GM12878 (cell line): Measurements from ENCODE around the gene CFAP65. TPM values are rescaled to one million over a fixed set of nuclear protein-coding genes. Genes with fewer than 3 reads are reported as not detected.

Experiments
- ATAC-seq: fragments of 200-7000 bp; cut with Tn5 transposase; 3 replicates; pipeline ENCODE4 v1.9.1; 2020; ENCODE audit warnings: mild to moderate bottlenecking, moderate library complexity
- BruUV-seq: library from RNA; stranded (reverse); fragments of 400-500 nt; replicated peaks from 2 replicates; lab custom pipeline; 2021; lab: Mats Ljungman, UMichigan
- CTCF ChIA-PET: fragments of 300-600 bp; sonication (Branson Sonifier 250); formaldehyde crosslinking; extraction: SDS; loops from one replicate; lab custom pipeline; 2021; ENCODE audit warnings: inconsistent platforms; lab: Yijun Ruan, JAX
- POLR2A ChIA-PET: fragments of 350-600 bp; formaldehyde crosslinking; extraction: SDS; loops from one replicate; lab custom pipeline; 2021; ENCODE audit warnings: inconsistent platforms; lab: Charles Lee
- RAD21 ChIA-PET: fragments of 300-600 bp; sonication (Branson Sonifier 250); formaldehyde crosslinking; loops from one replicate; lab custom pipeline; 2023; ENCODE audit warnings: antibody characterized with exemption; ENCODE audit not compliant: unreplicated experiment; lab: Charles Lee
- SMC1A ChIA-PET: fragments of 300-600 bp; sonication (Branson Sonifier 250); formaldehyde crosslinking; loops from one replicate; lab custom pipeline; 2023; ENCODE audit not compliant: unreplicated experiment, uncharacterized antibody; lab: Charles Lee
- DNase-seq: peaks from one replicate; pipeline ENCODE4 v3.0.0-alpha.2; 2011; ENCODE audit warnings: low read depth, low spot score
- FAIRE-seq: peaks from 3 replicates; lab custom pipeline; 2011; peaks lifted over from hg19 to GRCh38; lab: Jason Lieb, UNC
- H2AFZ ChIP-seq: 2 replicates; pipeline ENCODE4 v1.6.0; 2011; ENCODE audit warnings: low read depth, low read length, control low read depth; ENCODE audit not compliant: control insufficient read depth
- H3K27ac ChIP-seq: 2 replicates; pipeline ENCODE4 v1.5.1; 2011; ENCODE audit warnings: control low read depth; ENCODE audit not compliant: control insufficient read depth, insufficient read depth
- H3K27me3 ChIP-seq, 2 experiments: replicated peaks in 1 of 2; 2 replicates each; pipeline versions ENCODE4 v1.6.0 to v1.6.1; 2011; ENCODE audit warnings: low read length in 1 of 2; ENCODE audit not compliant: control insufficient read depth in 2 of 2, insufficient read depth in 2 of 2
- H3K36me3 ChIP-seq, 2 experiments: 2 replicates each; pipeline ENCODE4 v1.5.1; 2011; ENCODE audit warnings: low read length in 1 of 2; ENCODE audit not compliant: control insufficient read depth in 2 of 2, insufficient read depth in 2 of 2
- H3K4me1 ChIP-seq: 2 replicates; pipeline ENCODE4 v1.6.1; 2011; ENCODE audit warnings: mild to moderate bottlenecking, low read length, moderate library complexity, mixed read lengths; ENCODE audit not compliant: control insufficient read depth, insufficient read depth
- H3K4me2 ChIP-seq: 2 replicates; pipeline ENCODE4 v1.6.0; 2011; ENCODE audit warnings: control low read depth; ENCODE audit not compliant: control insufficient read depth, insufficient read depth
- H3K4me3 ChIP-seq: fragments of 200-600 bp; sonication (generic); 2 replicates; pipeline ENCODE4 v1.5.1; 2016
- H3K79me2 ChIP-seq: 2 replicates; pipeline ENCODE4 v1.6.0; 2011; ENCODE audit warnings: low read length; ENCODE audit not compliant: control insufficient read depth, insufficient read depth
- H3K9ac ChIP-seq: 2 replicates; pipeline ENCODE4 v1.8.0; 2011; ENCODE audit warnings: low read length, control low read depth, mixed read lengths; ENCODE audit not compliant: control insufficient read depth, insufficient read depth
- H3K9me3 ChIP-seq: replicated peaks from 3 replicates; pipeline ENCODE4 v1.5.1; 2011; ENCODE audit warnings: mild to moderate bottlenecking, low read length; ENCODE audit not compliant: control insufficient read depth, insufficient read depth
- H4K20me1 ChIP-seq: 2 replicates; pipeline ENCODE4 v1.6.0; 2011; ENCODE audit not compliant: control insufficient read depth, insufficient read depth
- CREB1 ChIP-seq: IDR thresholded peaks from 2 replicates; pipeline ENCODE4 v1.6.1; 2012; ENCODE audit warnings: low read depth, mild to moderate bottlenecking, inconsistent platforms
- CTCF ChIP-seq, 3 experiments: IDR thresholded peaks in 2 of 3; conservative IDR thresholded peaks in 1 of 3; 2 replicates each; pipeline ENCODE4 v1.5.1; 2011; ENCODE audit warnings: low read depth in 3 of 3, low read length in 3 of 3, mild to moderate bottlenecking in 3 of 3, control low read depth in 2 of 3, moderate library complexity in 2 of 3, inconsistent platforms in 1 of 3, mixed read lengths in 1 of 3; ENCODE audit not compliant: control insufficient read depth in 2 of 3, insufficient read depth in 1 of 3; ENCODE audit errors: extremely low read depth in 1 of 3
- EZH2 ChIP-seq: IDR thresholded peaks from 2 replicates; pipeline ENCODE4 v1.6.1; 2012; ENCODE audit warnings: low read depth, mild to moderate bottlenecking, control low read depth, inconsistent platforms, low read length, borderline replicate concordance; ENCODE audit not compliant: control insufficient read depth
- NBN ChIP-seq: fragments of 450-650 bp; IDR thresholded peaks from 2 replicates; pipeline ENCODE4 v1.6.1; 2016
- RAD51 ChIP-seq: fragments of 450-650 bp; IDR thresholded peaks from 2 replicates; pipeline ENCODE4 v1.6.1; 2016; ENCODE audit warnings: moderate library complexity, mild to moderate bottlenecking, inconsistent platforms
- WGBS: methylation state at CpG from one replicate; pipeline ENCODE4 v1.1.6; 2016; ENCODE audit warnings: low lambda C conversion rate; ENCODE audit not compliant: insufficient replicate concordance, insufficient coverage; ENCODE audit errors: missing lambda C conversion rate; 5-methylcytosine and 5-hydroxymethylcytosine counted together
- in situ Hi-C: fragments of 300-500 bp; cut with MboI; formaldehyde crosslinking; loops from 9 replicates; pipeline ENCODE4 v1.14.3; 2018; ENCODE audit warnings: mixed read lengths
- intact Hi-C: fragments of 100-400 bp; cut with micrococcal nuclease; formaldehyde crosslinking; loops from one replicate; pipeline ENCODE4 v1.14.2; 2022; ENCODE audit not compliant: unreplicated experiment
- polyA plus RNA-seq, 11 experiments: library from polyadenylated mRNA; depleted of rRNA in 4 of 11; unstranded in 6 of 11; stranded (reverse) in 5 of 11; fragments of >200 nt; fragmentation: Nextera tagmentation in 4 of 11; fragmentation: Illumina TruSeq in 1 of 11; extraction: Ambion mirVana in 4 of 11; extraction: Trizol in 1 of 11; gene quantifications; 1 replicate in 1 of 11; 2 replicates in 10 of 11; pipeline versions ENCODE4 v1.2.1 to v1.2.3, GENCODE V29; 2011 to 2016; ENCODE audit warnings: inconsistent platforms in 2 of 11, missing spikeins in 2 of 11, low read depth in 1 of 11
- total RNA-seq, 4 experiments: library from RNA; depleted of rRNA in 3 of 4; stranded (reverse); fragments of >200 nt in 3 of 4; fragmentation: Illumina TruSeq in 1 of 4; extraction: Trizol in 1 of 4; gene quantifications; 2 replicates each; pipeline versions ENCODE4 v1.2.1 to v1.2.3, GENCODE V29; 2013 to 2021

Gene CFAP65
- total and polyA plus RNA-seq, 10 of the 15 experiments (the other 5 are each of a cell fraction or from before 2014, with no cell fraction given) = not detected

- FAIRE-seq (no peak), ATAC-seq (no peak), DNase-seq (no peak)
- Histone ChIP-seq H4K20me1 (no peaks in the 10 kb centered on the region; the same call in 1 of the 2 replicates), H3K4me3 (no peak overlapping the region), H3K4me2 (peak overlapping the region; percentile 25; the same call in 1 of the 2 replicates), H3K27ac (no peak overlapping the region), H3K27me3 (peaks cover 32 to 38% of the 10 kb centered on the region in 2 experiments), H3K36me3 (no peaks in the 10 kb centered on the region), H3K9me3 (no peaks in the 10 kb centered on the region), H3K9ac (no peak overlapping the region), H3K79me2 (no peaks in the 10 kb centered on the region), H3K4me1 (no peaks in the 10 kb centered on the region; the same call in 1 of the 2 replicates), H2AFZ (no peak overlapping the region)
- ChIA-PET SMC1A (interaction anchor here (0.9 kb wide), 1 partner anchor 130 kb away, joined by 4 read pairs; no protein-coding TSS in a partner anchor), CTCF (interaction anchor here (3.6 kb wide), 1 partner anchor 105 kb away, joined by 53 read pairs; no protein-coding TSS in a partner anchor), POLR2A (no interaction called here), RAD21 (interaction anchor here (0.6 kb wide), 1 partner anchor 90 kb away, joined by 3 read pairs; no protein-coding TSS in a partner anchor)
- in situ Hi-C loops = no loop called here
- TF ChIP-seq CREB1 (no peak), RAD51 (no peak)
- 14% methylated on average over 55 of the region's 69 CpGs for WGBS
- intact Hi-C loops = loop anchor here (2.0 to 5.0 kb wide), 2 partner anchors 105 to 130 kb away; no protein-coding TSS in a partner anchor
- BruUV-seq = no TSS peak
Observed at GRCh38 chr2:218981881-218982585, 59.3 kb downstream of the CFAP65 start.

DNA sequence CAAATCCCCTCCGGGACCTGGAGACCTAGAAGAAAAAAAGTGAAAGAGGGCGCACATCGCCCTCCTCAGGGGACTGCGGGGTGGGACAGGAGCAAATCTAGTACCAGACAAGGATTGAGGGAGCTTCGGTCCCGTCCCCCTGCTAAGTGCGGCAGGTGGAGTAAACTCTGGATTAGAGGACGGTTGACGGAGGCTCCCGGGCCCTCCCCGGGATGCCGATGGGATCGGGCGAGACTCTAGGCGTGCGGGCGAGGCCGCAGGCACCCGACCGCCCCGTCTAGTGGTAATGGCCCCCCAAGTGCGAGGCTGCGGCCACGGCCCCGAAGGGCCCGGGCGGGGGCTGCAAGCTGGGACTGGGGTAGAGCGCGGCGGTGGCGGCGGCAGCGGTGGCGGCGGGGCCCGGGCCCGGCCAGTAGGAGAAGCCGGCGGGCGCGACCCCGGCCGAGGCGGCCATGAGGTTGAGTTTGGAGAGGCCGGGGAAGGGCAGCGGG, 59.9 kb downstream of the CFAP65 start:
- Histone ChIP-seq H3K9me3 (no peaks in the 10 kb centered on the region), H4K20me1 (no peaks in the 10 kb centered on the region; the same call in 1 of the 2 replicates), H2AFZ (no peak overlapping the region), H3K27me3 (peaks cover 26 to 33% of the 10 kb centered on the region in 2 experiments), H3K79me2 (no peaks in the 10 kb centered on the region), H3K9ac (no peak overlapping the region), H3K36me3 (no peaks in the 10 kb centered on the region), H3K4me3 (no peak overlapping the region), H3K27ac (no peak overlapping the region), H3K4me2 (peak overlapping the region; percentile 25; the same call in 1 of the 2 replicates), H3K4me1 (no peaks in the 10 kb centered on the region; the same call in 1 of the 2 replicates)
- ChIA-PET POLR2A (no interaction called here), CTCF (interaction anchor here (1.9 to 3.6 kb wide), 2 partner anchors 17 to 104 kb away, joined by 9 to 53 read pairs; no protein-coding TSS in a partner anchor), SMC1A (interaction anchor here (0.9 to 1.0 kb wide), 2 partner anchors 78 to 129 kb away, joined by 3 to 4 read pairs; no protein-coding TSS in a partner anchor), RAD21 (no interaction called here)
- FAIRE-seq (no peak), ATAC-seq (no peak), DNase-seq (no peak)
- in situ Hi-C loops = no loop called here
- intact Hi-C loops = loop anchor here (2.0 to 5.0 kb wide), 2 partner anchors 105 to 129 kb away; no protein-coding TSS in a partner anchor
- BruUV-seq = no TSS peak
- TF ChIP-seq EZH2 (peak; percentile 89; the same call in 1 of the 2 replicates), CTCF (IDR thresholded peaks at IDR 0.05 in 2 of 3, conservative IDR thresholded peaks at IDR 0.05 in 1 of 3; ENCODE audit: control insufficient read depth in 2 of 3, extremely low read depth in 1 of 3, insufficient read depth in 1 of 3, low read depth in 3 of 3, low read length in 3 of 3) (no peak), NBN (no peak)
- WGBS = 8% methylated on average over 26 of the region's 46 CpGs
